G401.6 (cell line): ENCODE results near the gene ARMC3.
A peak's percentile ranks its signal among the peaks of the same experiment; 100 is the strongest.
"Not testable (repeated sequence)": the region's sequence is repeated elsewhere in the genome, so short reads cannot be mapped to it uniquely, and the experiment has no call there.

Experiments used
- FAIRE-seq: peaks from 2 replicates; lab custom pipeline; 2012; peaks lifted over from hg19 to GRCh38; lab: Jason Lieb, UNC

The ARMC3 gene

GRCh38 chr10:22927166-22927565, 687 bp upstream of the ARMC3 start:
- FAIRE-seq = no peak

- not testable (repeated sequence) for FAIRE-seq
These were observed 1.2 kb downstream of the ARMC3 start for GRCh38 chr10:22929053-22929452.

GRCh38 chr10:22931948-22932347, 4.1 kb downstream of the ARMC3 start:
- FAIRE-seq = no peak

- FAIRE-seq = no peak
These were observed 4.9 kb downstream of the ARMC3 start for GRCh38 chr10:22932626-22933370.

- no peak for FAIRE-seq
These were observed 6.9 kb downstream of the ARMC3 start for GRCh38 chr10:22934726-22935125.

GRCh38 chr10:22942437-22942836, 14.6 kb downstream of the ARMC3 start:
- no peak for FAIRE-seq

GRCh38 chr10:22945934-22946673, 18.3 kb downstream of the ARMC3 start:
- FAIRE-seq = no peak

- FAIRE-seq = no peak
These were observed 27.1 kb downstream of the ARMC3 start for GRCh38 chr10:22954970-22955369.

- FAIRE-seq = no peak
These were observed 30.5 kb downstream of the ARMC3 start for GRCh38 chr10:22958338-22958737.

GRCh38 chr10:22959292-22959691, 31.4 kb downstream of the ARMC3 start:
- no peak for FAIRE-seq

- FAIRE-seq = no peak
These were observed 32.1 kb downstream of the ARMC3 start for GRCh38 chr10:22959950-22960349.

- no peak for FAIRE-seq
These were observed 35.0 kb downstream of the ARMC3 start for GRCh38 chr10:22962817-22963216.

- FAIRE-seq = no peak
These were observed 41.9 kb downstream of the ARMC3 start for GRCh38 chr10:22969704-22970103.

- FAIRE-seq = no peak
These were observed 48.7 kb downstream of the ARMC3 start for GRCh38 chr10:22976534-22976933.

- FAIRE-seq = no peak
These were observed 49.9 kb downstream of the ARMC3 start for GRCh38 chr10:22977751-22978150.

- FAIRE-seq = no peak
These were observed 50.4 kb downstream of the ARMC3 start for GRCh38 chr10:22978287-22978686.

- no peak for FAIRE-seq
These were observed 51.1 kb downstream of the ARMC3 start for GRCh38 chr10:22978918-22979317.

GRCh38 chr10:22980822-22981221, 53.0 kb downstream of the ARMC3 start:
- no peak for FAIRE-seq

- no peak for FAIRE-seq
These were observed 56.2 kb downstream of the ARMC3 start for GRCh38 chr10:22984066-22984465.

GRCh38 chr10:22986771-22987542, 59.1 kb downstream of the ARMC3 start:
- peak; percentile 99 for FAIRE-seq

- FAIRE-seq = peak; percentile 96
These were observed 60.9 kb downstream of the ARMC3 start for GRCh38 chr10:22988581-22989360.

GRCh38 chr10:22990443-22990842, 62.6 kb downstream of the ARMC3 start:
- FAIRE-seq = no peak
